ENCODE measurements around the gene CACNA1A.

- TF ChIP-seq CTCF (IDR thresholded peaks at IDR 0.05) (no peak), POLR2A (IDR thresholded peaks at IDR 0.05) (no peak)
These were observed 222.4 kb downstream of the CACNA1A start for GRCh38 chr19:13283871-13284270.

All from esophagus squamous epithelium (tissue), 4 donors.